ENCODE data around the gene MLYCD.

- TF ChIP-seq CTCF (IDR thresholded peaks at IDR 0.05): no peak
- TF ChIP-seq POLR2A (IDR thresholded peaks at IDR 0.05): no peak
These were observed 3.7 kb upstream of the MLYCD start for GRCh38 chr16:83895243-83895642.

Measured in right lobe of liver (tissue), 4 donors.